ENCODE data around the gene TSPAN18. TPM values are rescaled to one million over a fixed set of nuclear protein-coding genes. Genes with fewer than 3 reads are reported as not detected.
A peak's percentile ranks its signal among the peaks of the same experiment; 100 is the strongest.

Gene TSPAN18
- total and polyA plus RNA-seq, 4 experiments from 2014 or later, result 7.3 to 48.6 (median 18.2) TPM

DNA sequence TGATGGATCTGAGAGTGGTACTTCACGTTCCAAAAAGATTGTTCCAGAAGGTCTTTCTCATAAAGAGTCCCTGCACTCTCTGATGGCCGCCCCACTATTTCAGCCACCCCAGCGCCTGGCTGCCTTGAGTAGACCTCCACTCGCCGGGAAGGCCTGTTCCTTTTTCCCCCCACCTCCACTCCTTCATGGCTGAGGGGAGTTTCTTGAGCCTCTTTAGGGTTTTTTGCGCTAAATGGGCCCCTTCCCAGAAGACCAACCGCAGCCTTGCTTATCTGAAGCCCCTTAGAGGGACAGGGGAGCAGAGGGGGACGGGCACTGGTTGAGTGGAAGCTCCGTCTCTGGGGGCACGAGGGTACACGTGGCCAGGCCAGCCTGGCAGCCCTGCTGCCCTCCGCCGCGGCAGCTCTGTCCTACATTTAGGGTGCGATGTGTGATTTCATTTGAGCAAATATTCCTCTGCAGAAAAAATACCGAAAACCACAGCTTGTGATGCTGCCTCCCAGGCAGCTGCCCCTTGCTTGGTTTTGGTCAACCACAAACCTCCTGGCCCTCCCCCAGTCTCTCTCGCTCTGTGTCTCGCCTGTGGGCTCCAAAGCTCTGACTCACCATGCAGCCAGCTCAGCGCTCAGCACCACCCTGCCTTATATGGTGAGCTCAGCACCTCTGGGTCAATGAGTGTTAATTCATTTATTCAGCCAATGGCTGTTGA lies 135.2 kb downstream of the TSPAN18 start:
- Histone ChIP-seq H3K9me3 (ENCODE audit: control insufficient read depth in 1 of 2, low read length in 2 of 2) (no peaks in the 10 kb centered on the region), H3K4me1 (ENCODE audit: insufficient read depth, low read length) (peaks cover 36% of the 10 kb centered on the region), H3K36me3 (ENCODE audit: insufficient read depth, low read length) (no peaks in the 10 kb centered on the region), H3K27me3 (ENCODE audit: insufficient read depth, low read length) (no peaks in the 10 kb centered on the region), H3K4me3 (ENCODE audit: low read length in 2 of 2) (peak overlapping the region in 1 of 2 donors; percentile 25), H3K27ac (ENCODE audit: low read depth, low read length) (no peak overlapping the region)
- peak; percentile 74 to 88 (median 77) for DNase-seq
- intact Hi-C loops (cut with micrococcal nuclease), result no loop called here
- no peaks in the 10 kb centered on the region for H3K27me3 Mint-ChIP-seq
- peak overlapping the region; percentile 10 to 88 (median 78) for H3K27ac Mint-ChIP-seq
- peaks cover 30 to 31% of the 10 kb centered on the region in 2 donors for H3K36me3 Mint-ChIP-seq
- peaks cover 43 to 61% (median 54%) of the 10 kb centered on the region in 4 donors for H3K4me1 Mint-ChIP-seq
- ChIA-PET CTCF (ENCODE audit: partially characterized antibody) (interaction anchor here (1.1 to 1.5 kb wide), 3 partner anchors 9 to 86 kb away, joined by 3 to 8 read pairs (median 4); no protein-coding TSS in a partner anchor), POLR2A (ENCODE audit: partially characterized antibody) (interaction anchor here (1.0 to 1.2 kb wide), 2 partner anchors 226 to 293 kb away, joined by 3 read pairs; no protein-coding TSS in a partner anchor)
- no peaks in the 10 kb centered on the region for H3K9me3 Mint-ChIP-seq
- H3K4me3 Mint-ChIP-seq, result peak overlapping the region in 7 of 8 donors; percentile 33 to 66 (median 60)

DNA sequence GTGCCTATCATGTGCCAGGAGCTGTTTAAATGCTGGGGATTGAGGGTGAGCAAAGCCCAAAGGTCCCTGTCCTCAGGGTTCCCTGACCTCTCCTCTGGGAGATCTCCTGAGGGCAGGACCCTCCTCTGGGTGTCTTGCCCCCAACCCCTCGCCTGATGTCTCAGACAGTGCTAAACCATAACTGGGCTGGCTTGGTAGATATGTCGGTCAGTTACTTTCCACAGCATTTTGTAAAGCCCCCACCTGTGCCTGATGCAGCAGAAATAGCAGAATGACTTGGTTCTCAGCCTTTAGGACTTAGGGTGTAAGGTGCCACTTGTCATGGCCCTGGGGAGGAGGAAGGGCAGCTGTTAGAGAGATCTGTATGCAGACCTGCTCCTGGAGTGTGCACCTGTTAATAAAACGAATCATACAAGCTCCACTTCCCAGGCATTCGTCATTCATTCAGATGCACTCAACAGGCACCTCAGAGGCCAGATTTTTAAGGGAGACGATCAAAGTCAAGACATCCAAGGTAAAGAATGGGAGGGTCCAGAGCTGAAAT lies 135.9 kb downstream of the TSPAN18 start:
- peak overlapping the region; percentile 4 to 88 (median 78) for H3K27ac Mint-ChIP-seq
- Histone ChIP-seq H3K27ac (ENCODE audit: low read depth, low read length) (no peak overlapping the region), H3K4me1 (ENCODE audit: insufficient read depth, low read length) (peaks cover 36% of the 10 kb centered on the region), H3K9me3 (ENCODE audit: control insufficient read depth in 1 of 2, low read length in 2 of 2) (no peaks in the 10 kb centered on the region), H3K4me3 (ENCODE audit: low read length in 2 of 2) (no peak overlapping the region), H3K36me3 (ENCODE audit: insufficient read depth, low read length) (no peaks in the 10 kb centered on the region), H3K27me3 (ENCODE audit: insufficient read depth, low read length) (no peaks in the 10 kb centered on the region)
- H3K4me1 Mint-ChIP-seq, result peaks cover 43 to 57% (median 51%) of the 10 kb centered on the region in 4 donors
- intact Hi-C loops (cut with micrococcal nuclease), result no loop called here
- no peaks in the 10 kb centered on the region for H3K27me3 Mint-ChIP-seq
- peaks cover 32 to 34% of the 10 kb centered on the region in 2 donors for H3K36me3 Mint-ChIP-seq
- peak overlapping the region in 7 of 8 donors; percentile 33 to 66 (median 60) for H3K4me3 Mint-ChIP-seq
- POLR2A ChIA-PET (ENCODE audit: partially characterized antibody), result interaction anchor here (1.0 to 1.2 kb wide), 2 partner anchors 225 to 293 kb away, joined by 3 read pairs; no protein-coding TSS in a partner anchor
- no peaks in the 10 kb centered on the region for H3K9me3 Mint-ChIP-seq
- CTCF ChIA-PET (ENCODE audit: partially characterized antibody), result interaction anchor here (1.1 to 1.5 kb wide), 3 partner anchors 8 to 87 kb away, joined by 3 to 8 read pairs (median 4); no protein-coding TSS in a partner anchor
- no peak for DNase-seq

DNA sequence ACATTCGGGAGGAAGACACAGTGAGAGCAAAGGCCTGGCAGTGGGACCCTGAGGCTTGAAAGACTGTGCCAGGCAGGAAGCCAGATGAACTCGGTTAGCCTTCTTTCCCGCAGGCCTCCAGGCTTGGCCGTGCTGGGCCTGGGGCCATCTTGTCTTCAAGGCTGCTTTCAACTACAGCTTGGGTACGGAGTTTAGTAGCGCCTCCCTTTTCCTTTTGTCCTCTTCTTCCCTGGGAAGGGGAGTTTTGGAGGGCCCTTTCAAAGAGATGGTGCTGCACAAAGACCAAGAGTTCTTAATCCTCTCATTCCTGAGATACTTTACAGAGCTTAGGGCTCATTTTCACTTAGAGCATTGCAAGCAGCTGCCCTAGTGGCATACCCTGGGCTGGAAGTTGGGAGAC lies 136.5 kb downstream of the TSPAN18 start:
- intact Hi-C loops (cut with micrococcal nuclease), result no loop called here
- CTCF ChIA-PET (ENCODE audit: partially characterized antibody), result interaction anchor here (1.1 to 1.4 kb wide), 2 partner anchors 8 to 87 kb away, joined by 3 to 4 read pairs; no protein-coding TSS in a partner anchor
- peak overlapping the region in 1 of 7 donors; percentile 81 for H3K27ac Mint-ChIP-seq

DNA sequence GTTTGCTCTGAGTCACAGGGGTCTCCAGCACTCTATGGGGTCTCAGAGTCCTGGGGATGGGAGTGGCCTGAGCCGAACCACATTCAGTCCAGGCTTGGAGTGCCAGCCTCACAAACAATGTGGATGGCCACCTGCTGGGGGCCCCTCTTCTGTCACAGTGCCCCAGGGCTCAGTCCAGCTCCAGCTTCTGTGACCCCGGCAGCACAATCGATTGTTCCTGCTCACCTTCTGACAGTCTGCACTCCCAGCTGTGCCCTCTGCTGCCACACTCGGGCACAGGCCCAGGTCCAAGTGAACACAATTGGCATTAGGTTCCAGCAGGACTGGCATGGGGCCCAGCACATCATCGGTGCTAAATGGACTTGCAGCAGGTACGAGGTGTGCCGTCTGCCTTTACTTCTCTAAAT lies 139.1 kb downstream of the TSPAN18 start:
- peaks cover 9% of the 10 kb centered on the region for H3K36me3 ChIP-seq (ENCODE audit: insufficient read depth, low read length)
- Mint-ChIP-seq H3K4me1 (peaks cover 16 to 31% (median 25%) of the 10 kb centered on the region in 4 donors), H3K36me3 (peaks cover 33 to 51% of the 10 kb centered on the region in 2 donors), H3K4me3 (no peak overlapping the region), H3K9me3 (peaks cover 0 to 9% (median 5%) of the 10 kb centered on the region in 8 donors), H3K27ac (no peak overlapping the region), H3K27me3 (no peaks in the 10 kb centered on the region)
- intact Hi-C loops (cut with micrococcal nuclease), result no loop called here
- ChIA-PET POLR2A (ENCODE audit: partially characterized antibody) (no interaction called here), CTCF (ENCODE audit: partially characterized antibody) (interaction anchor here (1.5 kb wide), 1 partner anchor 90 kb away, joined by 4 read pairs; no protein-coding TSS in a partner anchor)
- peaks cover 19% of the 10 kb centered on the region for H3K4me1 ChIP-seq (ENCODE audit: insufficient read depth, low read length)
- DNase-seq, result no peak
- no peak overlapping the region for H3K27ac ChIP-seq (ENCODE audit: low read depth, low read length)
- no peaks in the 10 kb centered on the region for H3K27me3 ChIP-seq (ENCODE audit: insufficient read depth, low read length)
- H3K9me3 ChIP-seq (ENCODE audit: control insufficient read depth in 1 of 2, low read length in 2 of 2), result no peaks in the 10 kb centered on the region
- H3K4me3 ChIP-seq (ENCODE audit: low read length in 2 of 2), result no peak overlapping the region

More for the DNA sequence above, 136.5 kb downstream of the TSPAN18 start:
- POLR2A ChIA-PET (ENCODE audit: partially characterized antibody), result interaction anchor here (1.0 kb wide), 1 partner anchor 225 kb away, joined by 3 read pairs; no protein-coding TSS in a partner anchor
- Mint-ChIP-seq H3K36me3 (peaks cover 35 to 36% of the 10 kb centered on the region in 2 donors), H3K4me1 (peaks cover 37 to 57% (median 48%) of the 10 kb centered on the region in 4 donors), H3K27me3 (no peaks in the 10 kb centered on the region), H3K4me3 (no peak overlapping the region), H3K9me3 (no peaks in the 10 kb centered on the region)
- no peak overlapping the region for H3K27ac ChIP-seq (ENCODE audit: low read depth, low read length)
- H3K4me1 ChIP-seq (ENCODE audit: insufficient read depth, low read length), result peaks cover 36% of the 10 kb centered on the region
- no peaks in the 10 kb centered on the region for H3K36me3 ChIP-seq (ENCODE audit: insufficient read depth, low read length)
- no peak for DNase-seq
- H3K27me3 ChIP-seq (ENCODE audit: insufficient read depth, low read length), result no peaks in the 10 kb centered on the region
- no peaks in the 10 kb centered on the region for H3K9me3 ChIP-seq (ENCODE audit: control insufficient read depth in 1 of 2, low read length in 2 of 2)
- no peak overlapping the region for H3K4me3 ChIP-seq (ENCODE audit: low read length in 2 of 2)

DNA sequence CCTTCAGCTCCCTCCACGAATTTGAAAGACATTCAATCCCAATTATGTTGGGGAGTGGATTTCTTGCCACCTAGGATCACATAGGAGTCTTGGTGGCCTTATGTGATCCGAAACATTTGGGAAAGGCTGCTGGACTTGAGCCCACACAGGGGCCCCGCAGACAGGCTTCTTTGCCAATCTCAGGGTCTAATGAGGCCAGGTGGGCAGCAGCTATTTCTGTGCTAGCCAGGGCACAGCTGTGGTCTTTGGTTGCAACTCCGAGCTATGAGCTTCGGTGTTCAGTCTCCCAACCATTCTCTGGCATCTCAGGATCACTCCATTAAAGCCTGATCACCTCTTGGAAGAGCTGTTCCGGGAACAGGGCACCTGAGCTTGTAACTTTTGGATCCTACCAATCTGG lies 139.5 kb downstream of the TSPAN18 start:
- H3K9me3 Mint-ChIP-seq, result peaks cover 0 to 12% (median 8%) of the 10 kb centered on the region in 8 donors
- POLR2A ChIA-PET (ENCODE audit: partially characterized antibody), result no interaction called here
- no peak for DNase-seq
- H3K27ac Mint-ChIP-seq, result no peak overlapping the region
- Histone ChIP-seq H3K4me3 (ENCODE audit: low read length in 2 of 2) (no peak overlapping the region), H3K36me3 (ENCODE audit: insufficient read depth, low read length) (peaks cover 10% of the 10 kb centered on the region), H3K27me3 (ENCODE audit: insufficient read depth, low read length) (no peaks in the 10 kb centered on the region), H3K27ac (ENCODE audit: low read depth, low read length) (no peak overlapping the region), H3K4me1 (ENCODE audit: insufficient read depth, low read length) (peaks cover 16% of the 10 kb centered on the region), H3K9me3 (ENCODE audit: control insufficient read depth in 1 of 2, low read length in 2 of 2) (peaks cover 0 to 4% of the 10 kb centered on the region in 2 donors)
- intact Hi-C loops (cut with micrococcal nuclease), result no loop called here
- H3K27me3 Mint-ChIP-seq, result no peaks in the 10 kb centered on the region
- H3K36me3 Mint-ChIP-seq, result peaks cover 37 to 56% of the 10 kb centered on the region in 2 donors
- CTCF ChIA-PET (ENCODE audit: partially characterized antibody), result interaction anchor here (1.3 to 1.5 kb wide), 2 partner anchors 90 to 243 kb away, joined by 3 to 4 read pairs; no protein-coding TSS in a partner anchor
- H3K4me3 Mint-ChIP-seq, result no peak overlapping the region
- peaks cover 14 to 27% (median 21%) of the 10 kb centered on the region in 4 donors for H3K4me1 Mint-ChIP-seq

DNA sequence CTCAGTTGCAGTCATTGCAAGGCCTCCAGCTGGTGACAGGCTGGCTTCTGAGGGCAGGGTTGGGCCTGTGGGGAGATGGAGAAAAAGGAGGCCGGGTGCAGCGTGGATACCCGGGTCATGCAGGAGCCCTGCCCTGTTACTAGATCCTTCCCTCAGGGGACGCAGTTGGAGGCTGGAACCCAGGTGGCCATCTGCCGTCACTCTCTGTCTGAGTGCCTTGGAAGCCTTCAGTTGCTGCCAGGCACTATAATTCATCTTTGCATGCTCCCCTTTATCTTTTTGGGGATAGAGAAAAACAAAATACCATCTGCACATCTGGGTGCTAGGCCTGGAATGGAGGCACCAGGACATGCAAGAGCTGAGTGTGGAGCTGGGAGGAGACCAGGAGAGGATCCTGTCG lies 141.3 kb downstream of the TSPAN18 start:
- Histone ChIP-seq H3K4me3 (ENCODE audit: low read length in 2 of 2) (no peak overlapping the region), H3K4me1 (ENCODE audit: insufficient read depth, low read length) (no peaks in the 10 kb centered on the region), H3K36me3 (ENCODE audit: insufficient read depth, low read length) (peaks cover 10% of the 10 kb centered on the region), H3K9me3 (ENCODE audit: control insufficient read depth in 1 of 2, low read length in 2 of 2) (peaks cover 0 to 4% of the 10 kb centered on the region in 2 donors), H3K27ac (ENCODE audit: low read depth, low read length) (no peak overlapping the region), H3K27me3 (ENCODE audit: insufficient read depth, low read length) (no peaks in the 10 kb centered on the region)
- H3K27ac Mint-ChIP-seq, result no peak overlapping the region
- peaks cover 0 to 12% (median 8%) of the 10 kb centered on the region in 8 donors for H3K9me3 Mint-ChIP-seq
- ChIA-PET CTCF (ENCODE audit: partially characterized antibody) (interaction anchor here (1.1 to 1.3 kb wide), 2 partner anchors 250 to 311 kb away, joined by 3 to 4 read pairs; no protein-coding TSS in a partner anchor), POLR2A (ENCODE audit: partially characterized antibody) (no interaction called here)
- intact Hi-C loops (cut with micrococcal nuclease), result no loop called here
- peaks cover under 1 to 9% (median 6%) of the 10 kb centered on the region in 4 donors for H3K4me1 Mint-ChIP-seq
- DNase-seq, result no peak
- H3K36me3 Mint-ChIP-seq, result peaks cover 43 to 60% of the 10 kb centered on the region in 2 donors
- no peak overlapping the region for H3K4me3 Mint-ChIP-seq
- no peaks in the 10 kb centered on the region for H3K27me3 Mint-ChIP-seq
